Stimulated activated CD8-positive, alpha-beta memory T cell treated with anti-CD3 and anti-CD28 coated beads, Interleukin-4, amount 100 ng/mL, for 48 hours (primary cell): Measurements from ENCODE around the gene SCP2.
"Not testable (repeated sequence)": the region's sequence is repeated elsewhere in the genome, so short reads cannot be mapped to it uniquely, and the experiment has no call there.

ENCODE experiments used
- DNase-seq: peaks from one replicate; pipeline ENCODE4 v3.0.0-alpha.2; 2020

Gene SCP2

DNA sequence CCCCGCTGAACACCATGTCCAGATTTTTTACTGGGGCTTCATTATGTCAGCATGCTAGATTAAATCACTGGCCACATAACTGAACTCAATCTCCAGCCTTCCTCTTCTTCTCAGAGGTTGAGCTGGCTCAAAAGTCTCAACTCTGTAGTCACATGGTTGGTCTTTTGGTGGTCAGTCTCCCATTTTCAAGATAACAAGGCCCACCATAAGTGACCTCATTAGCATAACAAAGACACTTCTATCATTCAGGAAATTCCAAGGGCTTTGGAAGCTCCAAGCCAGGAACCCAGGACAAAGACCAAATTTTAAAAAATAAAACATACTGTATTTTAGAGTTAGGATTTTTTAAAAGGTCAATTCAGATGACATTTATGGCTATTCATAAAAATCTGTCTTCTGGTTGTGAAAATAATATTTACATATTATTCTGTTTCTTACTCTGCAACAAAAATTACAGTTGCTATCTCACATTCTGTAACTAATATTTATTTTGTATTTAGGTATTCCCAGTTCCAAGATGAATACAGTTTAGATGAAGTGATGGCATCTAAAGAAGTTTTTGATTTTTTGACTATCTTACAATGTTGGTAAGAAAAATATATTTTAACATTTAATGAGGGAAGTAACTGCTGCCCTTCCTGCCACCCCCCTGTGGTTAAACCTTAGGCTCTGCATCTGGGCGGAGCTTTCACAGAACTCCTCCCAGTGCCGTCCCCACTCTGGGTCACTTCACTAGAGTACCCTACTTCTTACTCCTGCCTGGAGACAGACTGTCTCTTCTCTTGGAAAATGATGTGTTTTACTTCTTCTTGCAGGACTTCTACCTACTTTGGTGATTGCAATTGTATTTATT is 49.3 kb downstream of the SCP2 start:
- no peak for DNase-seq

DNA sequence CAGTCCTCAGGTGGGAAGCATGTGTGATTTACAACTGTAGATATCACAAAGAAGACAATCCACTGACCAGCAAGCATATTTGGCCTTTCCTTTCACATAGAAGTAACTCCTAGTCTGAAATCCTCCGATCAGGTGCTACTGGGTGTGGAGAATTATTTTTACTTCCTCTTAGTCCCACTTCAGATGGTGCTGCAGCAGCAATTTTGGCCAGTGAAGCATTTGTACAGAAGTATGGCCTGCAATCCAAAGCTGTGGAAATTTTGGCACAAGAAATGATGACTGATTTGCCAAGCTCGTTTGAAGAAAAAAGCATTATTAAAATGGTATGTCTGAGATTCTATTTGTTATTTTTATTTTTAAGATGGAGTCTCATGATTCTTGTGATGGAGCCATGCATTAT is 51.0 kb downstream of the SCP2 start:
- no peak for DNase-seq

DNA sequence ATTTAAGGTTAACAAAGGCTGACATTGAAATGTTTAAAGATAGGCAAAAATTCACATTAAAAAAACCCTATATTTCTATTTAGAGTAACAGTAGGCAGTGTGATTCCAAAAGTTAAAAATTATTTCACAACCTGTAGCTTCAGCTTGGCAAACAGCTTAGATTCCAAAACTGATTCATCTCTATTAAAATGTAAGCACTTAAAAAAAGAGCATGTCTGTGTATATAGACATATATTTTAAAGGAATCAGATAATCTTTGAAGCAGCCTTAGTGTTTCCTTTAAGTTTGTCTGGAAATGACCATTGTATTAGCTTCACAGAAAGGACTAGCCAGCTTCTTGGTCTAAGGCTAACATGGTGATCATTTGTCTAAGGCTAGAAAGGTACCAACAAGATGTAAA is 65.7 kb downstream of the SCP2 start:
- DNase-seq, result not testable (repeated sequence)

DNA sequence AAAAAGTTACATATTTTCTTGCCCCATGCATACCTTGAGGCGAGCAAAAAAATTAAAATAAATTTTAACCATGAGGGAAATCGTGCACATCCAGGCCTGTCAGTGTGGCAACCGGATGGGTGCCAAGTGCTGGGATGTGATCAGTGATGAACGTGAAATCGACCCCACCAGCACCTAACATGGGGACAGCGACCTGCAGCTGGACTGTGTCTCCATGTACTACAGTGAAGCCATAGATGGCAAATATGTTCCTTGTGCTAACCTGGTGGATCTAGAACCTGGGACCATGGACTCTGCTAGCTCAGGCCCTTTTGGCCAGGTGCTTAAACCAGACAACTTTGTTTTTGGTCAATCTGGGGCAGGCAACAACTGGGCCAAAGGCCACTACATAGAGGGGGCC is 67.6 kb downstream of the SCP2 start:
- no peak for DNase-seq

DNA sequence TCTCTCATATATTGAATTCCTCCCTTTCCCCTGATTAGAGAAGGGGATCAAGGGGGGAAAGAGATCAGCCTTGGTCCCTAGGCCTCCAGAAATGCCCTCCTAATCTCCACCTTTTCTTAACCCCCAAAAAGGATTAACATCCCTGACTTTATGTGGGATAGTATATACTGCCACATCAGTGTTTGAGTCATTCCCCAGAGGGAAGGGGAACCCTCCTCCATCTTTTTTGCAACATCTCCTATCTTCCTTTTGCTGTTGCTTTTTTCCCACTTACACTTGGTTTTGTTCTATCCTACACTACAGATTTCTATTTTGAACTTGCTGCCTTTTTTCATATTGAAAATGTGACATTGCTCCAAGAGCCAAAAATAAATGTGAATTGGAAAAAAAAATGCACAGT is 69.6 kb downstream of the SCP2 start:
- no peak for DNase-seq

DNA sequence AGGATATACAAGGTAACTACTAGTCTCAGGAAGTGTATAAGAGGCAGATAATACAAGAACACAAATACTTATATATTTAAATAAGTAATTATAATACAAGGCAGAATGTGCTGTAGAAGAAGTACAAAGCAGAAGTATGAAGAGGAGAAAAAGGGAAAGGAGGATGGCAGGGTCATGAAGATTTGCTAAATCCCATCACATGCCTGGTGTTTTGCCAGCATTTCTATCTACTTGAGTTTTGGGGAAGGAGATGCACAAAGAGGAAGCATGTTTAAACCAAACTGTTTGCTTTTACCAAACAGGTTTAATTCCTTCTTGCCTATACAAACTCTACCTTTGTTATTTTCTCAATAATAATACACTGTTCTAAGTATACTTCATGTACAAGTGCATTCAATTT is 74.1 kb downstream of the SCP2 start:
- DNase-seq, result no peak

DNA sequence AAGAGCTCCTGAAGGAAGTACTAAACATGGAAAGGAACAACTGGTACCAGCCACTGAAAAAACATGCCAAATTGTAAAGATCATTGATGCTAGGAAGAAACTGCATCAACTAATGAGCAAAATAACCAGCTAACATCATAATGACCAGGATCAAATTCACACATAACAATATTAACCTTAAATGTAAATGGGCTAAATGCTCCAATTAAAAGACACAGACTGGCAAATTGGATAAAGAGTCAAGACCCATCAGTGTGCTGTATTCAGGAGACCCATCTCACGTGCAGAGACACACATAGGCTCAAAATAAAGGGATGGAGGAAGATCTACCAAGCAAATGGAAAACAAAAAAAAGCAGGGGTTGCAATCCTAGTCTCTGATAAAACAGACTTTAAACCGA is 79.5 kb downstream of the SCP2 start:
- not testable (repeated sequence) for DNase-seq

DNA sequence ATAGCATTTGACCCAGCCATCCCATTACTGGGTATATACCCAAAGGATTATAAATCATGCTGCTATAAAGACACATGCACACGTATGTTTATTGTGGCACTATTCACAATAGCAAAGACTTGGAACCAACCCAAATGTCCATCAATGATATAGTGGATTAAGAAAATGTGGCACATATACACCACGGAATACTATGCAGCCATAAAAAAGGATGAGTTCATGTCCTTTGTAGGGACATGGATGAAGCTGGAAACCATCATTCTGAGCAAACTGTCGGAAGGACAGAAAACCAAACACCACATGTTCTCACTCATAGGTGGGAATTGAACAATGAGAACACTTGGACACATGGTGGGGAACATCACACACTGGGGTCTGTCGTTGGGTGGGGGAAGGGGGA is 83.2 kb downstream of the SCP2 start:
- not testable (repeated sequence) for DNase-seq

DNA sequence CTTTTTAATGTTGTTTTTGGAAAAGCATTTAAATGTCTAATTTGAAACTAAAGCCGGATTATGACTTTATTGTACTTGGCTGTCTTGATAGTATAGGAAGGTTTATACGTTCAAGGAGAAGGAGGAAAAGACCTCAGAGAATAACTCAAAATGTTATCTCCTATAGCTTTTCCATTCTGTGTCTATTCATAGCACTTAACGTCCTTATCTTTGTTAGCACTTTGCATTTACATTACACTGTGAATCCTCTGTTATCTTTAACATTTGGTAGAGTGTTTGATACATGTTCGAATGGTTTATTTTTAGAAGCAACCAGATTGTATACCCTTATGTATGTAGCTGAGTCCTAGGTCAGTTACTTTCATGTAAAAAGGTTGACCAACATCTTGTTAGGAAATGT is 84.1 kb downstream of the SCP2 start:
- no peak for DNase-seq

DNA sequence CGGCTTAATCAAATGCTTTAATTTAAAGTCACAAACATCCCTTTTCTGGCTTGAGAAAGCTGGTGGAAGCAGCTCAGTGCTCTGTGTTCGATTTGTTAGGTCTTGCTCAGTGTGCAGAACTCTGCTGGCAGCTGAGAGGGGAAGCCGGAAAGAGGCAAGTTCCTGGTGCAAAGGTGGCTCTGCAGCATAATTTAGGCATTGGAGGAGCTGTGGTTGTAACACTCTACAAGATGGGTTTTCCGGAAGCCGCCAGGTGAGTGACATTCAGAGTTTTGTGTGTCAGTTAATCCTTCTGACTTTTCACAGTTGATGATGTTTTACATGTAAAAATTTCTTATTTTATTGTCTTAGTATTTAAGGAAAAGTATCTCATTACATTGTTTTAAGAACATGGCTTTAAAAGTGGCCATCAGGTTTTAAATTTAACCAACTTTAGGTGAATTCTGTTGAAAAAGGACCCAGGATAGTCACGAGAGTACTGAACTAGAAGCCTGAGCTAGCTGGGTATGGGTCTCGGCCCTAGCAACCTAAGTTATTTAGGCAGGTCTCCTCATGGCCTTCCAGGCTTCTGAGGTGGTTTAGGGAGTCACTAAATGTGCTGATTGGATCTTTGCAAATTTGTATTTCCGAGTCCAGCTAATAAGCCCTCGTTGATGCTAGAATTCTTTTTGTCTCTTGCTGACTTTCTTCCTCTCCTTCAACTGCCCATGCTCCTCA is 87.9 kb downstream of the SCP2 start:
- peak; percentile 75 for DNase-seq

DNA sequence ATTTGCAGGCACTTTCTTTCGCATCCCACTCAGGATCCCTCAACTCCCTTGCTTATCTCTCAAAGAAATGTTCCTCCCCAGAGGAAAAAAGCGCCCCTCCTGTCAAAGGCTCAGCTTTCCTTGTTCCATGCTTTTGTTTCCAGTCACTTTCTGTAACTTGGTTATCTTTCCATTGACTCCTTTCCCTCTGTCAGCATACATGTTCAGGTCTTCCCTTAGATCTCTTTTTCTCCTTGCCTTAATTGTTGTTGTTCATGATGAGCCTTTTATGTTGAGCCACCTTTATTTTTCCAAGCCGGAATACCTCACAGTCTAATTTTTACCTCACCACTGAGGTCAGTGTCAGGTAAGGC is 88.4 kb downstream of the SCP2 start:
- DNase-seq, result no peak

DNA sequence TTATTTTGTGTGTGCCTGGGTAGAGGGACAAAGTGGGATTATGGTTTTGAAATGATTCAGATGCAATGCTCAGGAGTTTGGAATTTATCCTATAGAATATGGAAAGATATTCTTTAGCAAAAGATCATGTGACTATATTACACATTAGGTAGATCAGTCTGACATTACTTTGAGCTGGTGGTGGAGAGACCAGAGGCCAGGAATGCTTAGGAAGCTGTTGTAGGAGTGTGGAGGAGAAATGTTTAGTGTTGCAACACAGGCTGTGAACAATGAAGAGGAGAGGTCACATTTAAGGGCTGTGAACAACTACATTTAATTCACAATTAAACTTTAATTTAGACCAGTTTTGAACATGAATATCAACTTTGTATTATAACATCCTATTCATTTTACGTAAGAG is 89.6 kb downstream of the SCP2 start:
- no peak for DNase-seq

DNA sequence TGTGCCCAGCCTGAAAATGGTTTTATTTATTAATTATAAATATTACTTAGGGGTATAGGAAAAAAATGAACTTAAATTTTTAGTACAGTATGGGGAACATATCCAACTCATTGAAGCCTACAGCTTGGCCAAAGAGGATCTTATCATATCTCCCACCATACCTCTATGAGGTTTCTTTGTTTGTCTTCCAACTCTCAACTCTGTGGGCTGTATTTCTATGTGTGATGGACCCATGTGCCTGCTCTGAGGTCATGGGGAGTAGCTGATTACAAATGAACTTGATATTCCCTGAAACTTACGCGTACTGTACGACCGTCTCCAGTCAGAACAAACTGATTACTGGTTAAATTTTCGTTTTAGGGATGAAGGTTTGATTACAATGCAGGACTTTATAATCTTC is 93.5 kb downstream of the SCP2 start:
- no peak for DNase-seq

DNA sequence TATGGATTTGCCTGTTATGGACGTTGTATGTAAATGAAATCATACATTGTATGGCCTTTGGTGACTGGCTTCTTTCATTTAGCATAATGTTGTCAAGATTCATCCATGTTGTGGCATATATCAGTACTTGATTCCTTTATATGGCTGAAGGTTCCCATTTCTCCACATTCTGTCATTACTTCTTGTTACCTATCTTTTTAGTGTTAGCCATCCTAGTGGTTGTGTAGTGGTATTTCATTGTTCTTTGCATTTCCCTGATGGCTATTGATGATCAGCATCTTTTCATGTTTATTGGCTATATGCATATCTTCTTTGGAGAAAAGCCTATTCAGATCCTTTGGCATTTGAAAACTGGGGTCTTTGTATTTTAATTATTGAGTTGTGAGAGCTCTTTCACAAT is 95.1 kb downstream of the SCP2 start:
- no peak for DNase-seq

DNA sequence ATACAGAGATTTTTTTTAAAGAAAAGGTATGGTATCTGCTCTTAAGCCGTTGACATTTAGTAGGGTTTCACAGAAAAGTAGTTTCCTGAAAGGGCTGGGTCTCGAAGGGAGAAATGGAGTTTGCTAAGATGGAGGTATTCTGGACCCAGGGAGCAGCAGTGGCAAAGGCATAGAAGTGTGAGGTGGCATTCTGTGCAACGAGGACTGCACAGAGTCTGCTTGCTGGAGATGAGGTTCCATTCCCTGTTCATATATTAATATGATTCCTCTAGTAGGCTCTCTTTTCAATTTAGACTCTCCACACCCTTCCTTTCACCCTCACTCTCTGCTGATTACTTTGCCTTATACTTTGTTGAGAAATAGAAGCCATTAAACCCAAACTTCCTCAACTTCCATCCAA is 96.5 kb downstream of the SCP2 start:
- DNase-seq, result no peak

DNA sequence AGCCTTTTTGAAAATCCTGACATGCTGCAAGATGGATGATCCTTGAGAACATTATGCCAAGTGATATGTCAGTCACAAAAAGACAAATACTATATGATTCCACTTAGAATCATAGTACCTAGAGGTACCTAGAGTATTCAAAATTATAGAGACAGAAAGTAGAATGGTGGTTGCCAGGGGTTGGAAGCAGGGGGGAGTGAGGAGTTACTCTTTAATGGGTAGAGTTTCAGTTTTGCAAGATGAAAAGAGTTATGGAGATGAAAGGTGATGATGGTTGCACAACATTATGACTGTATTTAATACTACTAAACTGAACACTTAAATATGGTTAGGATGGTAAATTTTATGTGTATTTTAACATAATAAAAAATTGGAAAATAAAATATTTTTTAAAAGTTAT is 97.0 kb downstream of the SCP2 start:
- DNase-seq, result no peak

DNA sequence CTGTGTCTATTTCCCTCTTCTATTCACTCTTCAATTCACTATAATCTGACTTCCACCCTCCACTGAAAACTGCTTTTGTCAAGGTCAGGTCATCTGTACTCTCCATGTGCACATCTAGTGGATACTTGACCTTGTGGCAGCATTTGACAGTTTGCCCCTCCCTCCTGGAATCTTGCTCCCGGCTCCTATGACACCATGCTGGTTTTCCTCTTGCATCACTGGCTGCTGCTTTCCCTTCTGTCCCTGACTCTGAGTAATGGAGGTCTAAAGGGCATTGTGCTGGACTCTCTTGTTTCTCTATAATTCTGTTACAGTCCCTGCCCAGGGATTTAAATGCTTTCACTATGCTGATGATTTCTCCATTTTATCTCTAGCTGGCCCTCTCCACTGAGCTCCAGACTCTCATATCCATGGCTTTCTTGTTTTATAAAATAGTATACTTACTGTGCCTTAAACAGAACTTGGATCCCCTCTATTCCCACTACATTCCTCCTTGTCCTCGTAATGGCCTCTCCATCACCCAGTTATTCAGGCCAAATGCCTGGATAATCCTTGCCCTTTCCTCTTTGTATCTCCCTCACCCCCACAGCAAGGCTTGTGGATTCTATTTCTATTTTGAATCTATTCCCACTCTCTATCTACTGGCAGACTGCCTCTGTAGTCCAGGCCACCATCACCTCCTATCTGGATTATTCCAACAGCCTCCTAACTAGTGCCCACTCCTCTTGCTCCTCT is 98.1 kb downstream of the SCP2 start:
- no peak for DNase-seq

DNA sequence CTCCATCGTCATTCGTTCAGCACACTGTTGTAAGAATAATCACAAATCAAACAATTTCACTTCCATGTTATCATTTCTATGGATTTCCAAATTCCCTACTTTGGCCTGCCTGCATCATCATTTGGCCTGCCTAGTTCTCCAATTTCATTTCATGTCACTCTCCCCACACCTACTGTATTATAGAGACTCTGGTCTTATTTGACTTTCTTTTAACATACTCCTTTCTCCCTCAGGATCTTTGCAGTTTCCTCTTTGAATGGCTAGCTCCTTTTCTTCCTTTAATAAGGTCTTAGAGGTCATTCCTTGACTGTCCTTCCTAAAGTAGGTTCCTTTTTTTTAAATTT is 98.7 kb downstream of the SCP2 start:
- no peak for DNase-seq

DNA sequence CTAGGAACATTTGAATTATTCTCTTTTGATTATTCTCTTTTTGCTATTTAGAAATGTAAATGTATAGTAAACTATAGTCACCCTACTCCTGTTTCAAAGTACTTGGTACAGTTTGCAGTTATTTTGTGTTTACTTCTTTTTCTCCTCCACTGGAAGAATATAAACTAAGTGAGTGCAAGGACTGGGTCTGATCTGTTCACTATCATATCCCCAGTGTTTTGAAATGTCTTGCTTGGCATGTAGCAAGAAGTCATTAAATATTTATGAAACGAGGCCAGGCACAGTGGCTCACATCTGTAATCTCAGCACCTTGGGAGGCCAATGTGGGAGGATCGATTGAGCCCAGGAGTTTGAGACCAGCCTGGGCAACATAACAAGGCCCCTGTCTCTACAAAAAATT is 99.2 kb downstream of the SCP2 start:
- DNase-seq, result no peak

DNA sequence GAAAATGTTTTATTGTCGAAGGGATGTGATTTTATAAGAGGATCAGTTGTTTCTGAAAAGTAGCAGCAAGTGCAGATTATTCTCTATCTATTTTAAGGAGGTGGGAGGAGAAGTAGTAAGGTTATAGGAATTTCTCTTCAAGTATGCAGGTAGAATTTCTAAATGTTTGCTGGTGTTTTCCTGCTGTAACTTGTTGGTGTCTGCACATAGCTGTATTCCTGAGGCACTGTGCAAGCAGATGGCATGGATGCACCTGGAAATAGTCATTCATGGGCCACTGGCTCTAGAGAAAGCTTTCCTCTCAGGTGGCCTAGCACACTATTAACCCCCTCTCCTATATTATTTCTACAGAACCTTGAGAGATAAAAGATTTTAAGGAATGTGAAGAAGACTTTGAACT is 104.7 kb downstream of the SCP2 start:
- DNase-seq, result no peak

DNA sequence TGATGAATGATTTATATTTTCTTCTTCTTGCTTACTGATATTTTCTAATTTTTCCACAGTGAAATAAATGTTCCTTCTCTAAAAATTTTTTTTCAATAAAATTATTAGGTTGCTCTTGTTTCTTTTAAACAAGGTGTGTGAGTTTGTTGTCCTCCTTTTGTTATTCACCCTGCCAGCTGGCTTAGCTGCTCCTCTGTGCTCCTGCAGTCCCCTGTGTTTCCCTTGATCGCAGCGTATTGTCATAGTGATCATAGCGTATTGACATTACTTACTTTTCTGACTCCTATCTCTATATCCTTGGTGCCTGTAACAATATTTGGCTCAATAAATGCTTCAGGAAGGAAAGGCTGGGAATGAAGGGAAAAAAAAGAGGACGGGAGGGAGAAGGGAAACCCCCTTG is 110.1 kb downstream of the SCP2 start:
- no peak for DNase-seq

DNA sequence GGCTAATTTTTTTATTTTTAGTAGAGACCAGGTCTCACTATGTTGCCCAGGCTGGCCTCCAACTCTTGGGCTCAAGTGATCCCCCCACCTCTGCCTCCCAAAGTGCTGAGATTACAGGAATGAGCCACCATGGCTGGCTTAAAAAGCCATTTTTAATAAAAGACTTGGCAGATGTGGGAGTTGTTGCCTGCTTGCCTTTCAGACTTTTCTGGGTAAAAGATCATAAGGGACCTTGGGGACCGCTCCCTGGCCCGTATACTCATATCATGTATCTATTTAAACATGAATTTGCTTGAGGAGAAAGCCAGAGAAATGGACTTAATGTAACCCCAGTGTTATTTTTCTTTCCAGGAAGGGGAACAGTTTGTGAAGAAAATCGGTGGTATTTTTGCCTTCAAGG is 111.5 kb downstream of the SCP2 start:
- no peak for DNase-seq

DNA sequence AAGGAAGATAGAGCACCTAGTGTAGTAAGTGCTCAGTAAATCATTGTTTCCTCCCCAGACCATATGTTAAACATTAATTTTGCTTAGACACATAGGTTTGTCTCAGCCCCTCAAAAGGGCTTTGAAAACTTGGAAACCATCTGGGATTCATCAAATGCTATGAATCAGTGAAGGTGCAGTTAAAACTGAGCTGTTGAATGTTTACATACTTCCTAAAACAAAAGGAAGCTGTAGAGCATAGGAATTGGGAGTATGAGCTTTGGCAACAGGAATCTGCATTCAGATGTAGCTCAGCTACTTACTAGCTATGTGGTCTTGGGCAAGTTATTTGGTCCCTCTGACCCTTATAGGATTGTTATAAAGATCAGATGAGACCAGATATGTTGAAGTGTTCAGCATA is 116.2 kb downstream of the SCP2 start:
- no peak for DNase-seq

DNA sequence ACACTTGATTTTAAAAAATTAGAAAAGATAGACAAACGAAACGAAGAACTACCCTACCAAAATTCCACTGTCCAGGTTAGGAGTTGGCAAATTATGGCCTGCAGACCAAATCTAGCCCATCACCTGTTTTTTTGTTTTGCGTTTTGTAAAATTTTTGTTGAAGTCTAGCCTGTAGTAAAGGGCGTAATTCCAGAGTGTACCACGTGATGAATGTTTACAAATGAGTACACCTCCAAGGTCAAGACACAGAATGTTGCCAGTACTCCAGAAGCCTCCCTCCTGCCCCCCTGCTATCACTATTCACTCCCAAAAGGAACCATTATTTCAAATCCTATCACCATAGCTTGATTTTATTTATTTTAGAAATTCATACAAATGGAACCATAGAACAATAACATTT is 117.8 kb downstream of the SCP2 start:
- DNase-seq, result no peak
